A549 (cell line): ENCODE measurements around the gene ZNF593OS.

Source experiments
- EP300 ChIP-seq, 2 experiments: fragments of >200 bp; sonication (Bioruptor Twin); formaldehyde crosslinking; IDR thresholded peaks; 2 replicates in 1 of 2; 3 replicates in 1 of 2; pipeline ENCODE4 v1.6.1; 2016 to 2017
- JUN ChIP-seq, 2 experiments: fragments of >200 bp; sonication (Bioruptor Twin); formaldehyde crosslinking; IDR thresholded peaks; 2 replicates in 1 of 2; 3 replicates in 1 of 2; pipeline ENCODE4 v1.6.1; 2016 to 2017
- POLR2A ChIP-seq: IDR thresholded peaks from 2 replicates; pipeline ENCODE4 v1.6.1; 2012; ENCODE audit warnings: mild to moderate bottlenecking, low read length
- RAD21 ChIP-seq, 2 experiments: fragments of >200 bp in 1 of 2; sonication (Bioruptor Twin) in 1 of 2; formaldehyde crosslinking in 1 of 2; IDR thresholded peaks in 1 of 2; conservative IDR thresholded peaks in 1 of 2; 2 replicates in 1 of 2; 3 replicates in 1 of 2; pipeline ENCODE4 v1.6.1; 2012 to 2018; ENCODE audit warnings: inconsistent platforms in 1 of 2
- ZC3H11A ChIP-seq: fragments of 450-650 bp; IDR thresholded peaks from 2 replicates; pipeline ENCODE4 v1.6.1; 2014; ENCODE audit warnings: antibody characterized with exemption, mild to moderate bottlenecking

GRCh38 chr1:26218906-26219494 is 47.4 kb upstream of the ZNF593OS start:
- no peak for TF ChIP-seq EP300 (IDR thresholded peaks at IDR 0.05)
- no peak for TF ChIP-seq JUN (IDR thresholded peaks at IDR 0.05)
- TF ChIP-seq POLR2A: no peak
- no peak for TF ChIP-seq RAD21 (conservative IDR thresholded peaks at IDR 0.05 in 1 of 2, IDR thresholded peaks at IDR 0.05 in 1 of 2)
- TF ChIP-seq ZC3H11A: no peak
